ENCODE results near the gene SERTAD2.
A peak's percentile ranks its signal among the peaks of the same experiment; 100 is the strongest.

Gene SERTAD2

DNA sequence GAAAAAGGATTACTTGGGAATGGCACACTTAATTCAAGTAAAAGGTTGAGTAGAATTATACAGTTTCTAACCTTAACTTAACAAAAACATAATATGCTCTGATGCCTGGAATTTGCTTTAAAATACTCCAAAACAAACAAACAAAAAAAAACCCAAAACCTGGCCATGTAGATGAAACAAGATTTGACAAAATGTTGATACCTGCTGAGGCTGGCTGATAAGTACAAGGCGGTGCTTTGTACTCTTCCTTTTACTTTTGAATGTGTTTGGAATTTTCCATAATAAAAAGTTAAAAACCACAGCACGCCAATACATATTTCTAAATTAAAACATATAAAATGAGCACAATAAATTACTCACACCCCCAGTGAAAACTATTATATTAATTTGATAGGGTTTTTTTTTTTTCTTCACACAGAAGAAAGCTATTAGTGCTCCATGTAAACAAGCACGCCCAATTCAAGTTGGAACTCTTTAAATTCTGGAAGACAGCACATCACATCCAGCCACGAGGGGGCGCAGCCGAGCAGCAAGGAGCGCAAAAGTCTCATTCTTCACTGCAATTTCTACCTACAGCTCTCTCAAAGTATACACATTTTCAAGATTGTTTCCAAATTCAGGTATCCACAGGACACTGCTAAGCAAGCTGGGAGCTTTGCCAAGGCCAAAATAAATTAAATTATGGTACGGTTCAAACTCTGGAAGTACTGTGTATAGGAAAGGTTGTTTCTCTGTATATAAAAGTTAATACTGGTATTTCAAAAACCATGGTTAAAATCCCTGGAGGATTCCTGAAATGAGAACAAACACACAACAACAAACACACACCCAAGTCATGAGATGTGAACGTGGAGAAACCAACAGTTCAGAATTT is 7.5 kb downstream of the SERTAD2 start:
- peak; percentile 51 for DNase-seq

DNA sequence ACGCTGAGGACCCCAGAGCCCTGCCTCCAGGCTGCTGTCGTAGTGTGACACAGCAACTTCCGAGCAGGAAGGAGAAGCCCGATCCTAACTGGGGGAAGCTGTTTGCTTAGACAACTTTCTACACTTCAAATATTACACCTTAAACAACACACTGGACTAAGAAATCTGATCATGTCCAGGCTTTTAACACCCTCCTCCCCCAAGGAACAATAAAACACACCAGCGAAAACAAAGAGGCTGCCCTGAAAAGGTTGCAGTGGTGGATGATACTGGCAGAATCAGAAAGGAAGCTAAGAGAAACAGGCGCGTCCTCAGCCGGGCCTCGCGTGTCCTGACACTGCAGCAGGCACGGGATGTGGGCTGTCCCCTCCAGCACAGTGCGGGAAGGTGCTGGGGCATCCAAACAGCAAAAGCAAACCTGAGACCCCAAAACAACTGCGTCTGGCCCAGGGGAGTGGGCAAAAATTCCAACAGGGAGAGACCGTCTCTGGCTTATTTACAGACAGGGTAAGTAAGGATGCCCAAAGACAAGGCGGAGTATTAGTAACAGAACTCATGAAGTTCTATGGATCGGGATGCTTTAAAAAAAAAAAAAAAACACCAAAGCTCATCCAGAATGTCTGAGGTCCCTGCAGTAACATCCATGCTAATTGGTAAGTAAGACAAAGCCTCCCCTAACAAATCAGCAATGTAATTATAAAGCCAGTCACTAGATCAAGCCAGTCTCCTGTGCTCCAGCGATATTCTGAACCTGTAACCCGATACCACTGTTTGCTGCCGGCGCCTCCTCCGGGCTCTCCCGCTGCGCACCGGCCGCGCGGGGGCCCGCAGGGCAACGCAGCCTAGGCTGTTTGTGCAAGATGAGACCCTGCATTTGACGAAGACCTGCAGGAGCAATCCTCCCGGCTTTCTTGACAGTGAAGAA is 9.0 kb downstream of the SERTAD2 start:
- DNase-seq, result peak; percentile 84

DNA sequence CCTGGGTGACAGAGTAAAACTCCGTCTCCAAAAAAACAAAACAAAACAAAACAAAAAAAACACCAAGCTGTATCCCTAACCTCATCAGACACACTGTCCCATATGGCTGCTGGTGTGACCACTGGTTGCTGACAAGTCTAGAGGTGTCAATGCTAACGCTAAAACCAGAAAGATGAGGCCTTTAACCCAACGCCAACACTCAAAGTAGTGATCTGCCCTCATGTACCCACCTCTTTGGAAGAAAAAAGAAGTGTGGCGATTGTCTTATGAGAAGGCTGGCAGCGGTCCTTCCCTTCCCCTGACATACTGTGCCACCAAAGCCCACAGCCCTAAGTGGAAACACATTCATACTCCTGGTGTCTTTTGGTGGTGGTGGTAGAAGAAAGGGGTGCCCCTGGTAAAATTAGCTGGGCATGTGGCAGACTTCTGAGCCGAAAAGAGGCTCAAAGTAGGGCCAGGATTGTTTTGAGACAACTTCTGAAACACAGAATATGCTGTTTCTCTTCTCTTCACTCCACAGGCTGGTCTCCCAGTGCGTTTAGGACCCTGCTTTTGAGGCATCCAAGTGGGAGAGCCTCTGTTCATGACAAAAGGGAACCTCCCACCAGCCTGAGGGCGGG is 9.8 kb downstream of the SERTAD2 start:
- DNase-seq, result no peak

DNA sequence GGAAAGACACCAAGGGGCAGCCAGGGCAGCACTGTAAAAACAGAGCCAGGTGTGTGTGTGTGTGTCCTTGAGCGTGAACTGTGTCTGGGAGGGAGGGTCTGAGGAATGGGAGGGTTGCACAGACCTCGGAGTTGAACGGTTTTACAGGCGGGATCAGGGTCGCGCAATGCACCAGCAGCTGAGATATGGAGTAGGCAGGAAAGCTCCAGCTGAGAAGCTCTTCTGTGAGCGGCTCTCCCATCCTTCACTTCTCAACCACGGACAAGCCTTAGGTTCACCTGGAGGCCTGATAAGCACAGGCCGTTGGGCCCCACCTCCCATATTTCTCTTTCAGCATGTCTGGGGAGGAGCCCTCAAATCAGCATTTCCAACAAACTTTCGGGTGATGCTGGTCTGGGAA is 12.1 kb downstream of the SERTAD2 start:
- no peak for DNase-seq

DNA sequence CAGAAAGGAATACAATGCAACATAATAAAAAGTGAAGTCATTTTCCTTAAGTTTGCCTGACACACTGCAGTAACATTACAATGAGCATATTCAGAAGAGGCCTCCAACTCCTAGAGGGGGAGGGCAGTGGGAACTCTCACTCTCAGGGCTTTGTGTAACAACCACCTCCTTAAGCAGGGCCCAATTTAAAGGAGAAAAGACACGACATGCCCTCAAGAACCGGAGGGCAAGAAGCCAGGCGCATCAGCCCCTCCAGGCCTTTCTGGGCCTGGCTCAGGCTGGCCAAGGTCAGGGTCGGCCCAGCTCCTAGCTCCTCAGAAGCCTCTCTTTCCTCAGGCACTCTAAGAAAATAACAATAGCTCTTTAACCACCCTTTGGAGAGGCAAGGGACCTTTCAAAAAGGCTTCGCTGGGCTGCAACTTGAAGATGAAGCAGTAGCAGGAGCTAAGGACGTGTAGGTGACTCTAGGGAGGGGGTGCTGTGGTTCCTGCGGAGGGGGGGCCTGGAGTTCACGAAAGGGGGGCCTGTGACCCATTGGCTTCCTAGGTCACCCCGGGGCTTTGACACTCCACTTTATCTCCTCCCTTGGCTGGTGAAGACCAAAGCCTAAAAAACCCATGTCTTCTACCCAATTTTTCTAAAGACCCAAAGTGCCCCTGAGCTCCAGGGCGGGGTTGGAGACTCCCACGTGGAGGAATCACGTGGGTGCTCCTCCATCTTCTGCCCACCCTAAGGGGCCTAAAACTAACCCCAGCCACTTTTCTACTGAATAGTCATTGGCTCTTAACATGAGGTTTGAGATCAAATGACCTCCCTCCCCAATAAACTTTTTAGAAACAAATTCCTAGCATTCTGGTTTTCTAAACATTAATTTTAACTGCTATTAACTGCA is 13.3 kb downstream of the SERTAD2 start:
- no peak for DNase-seq

DNA sequence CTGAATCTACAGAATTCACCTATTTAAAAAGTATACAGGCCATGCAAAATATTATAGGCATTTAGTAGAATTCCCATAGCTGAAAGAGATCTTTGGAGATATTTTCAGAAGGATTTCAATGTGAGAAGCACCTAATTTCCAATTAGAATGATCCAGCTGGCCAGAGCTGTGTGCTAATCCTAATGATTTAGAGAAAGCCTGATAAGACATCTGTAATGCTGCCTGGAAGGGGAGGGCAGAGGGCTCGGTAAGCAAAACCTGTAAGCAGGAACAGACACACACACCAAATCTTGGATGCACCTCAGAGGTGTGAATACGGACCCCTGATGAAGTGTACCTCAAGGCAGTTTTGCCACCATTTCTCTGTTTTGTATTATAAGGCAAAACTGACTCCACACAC is 14.0 kb downstream of the SERTAD2 start:
- no peak for DNase-seq

GRCh38 chr2:64638502-64639120 is 15.1 kb downstream of the SERTAD2 start:
- no peak for DNase-seq

GRCh38 chr2:64637931-64638330 is 15.8 kb downstream of the SERTAD2 start:
- DNase-seq, result no peak

- no peak for DNase-seq
These were observed 16.6 kb downstream of the SERTAD2 start for GRCh38 chr2:64637000-64637635.

DNA sequence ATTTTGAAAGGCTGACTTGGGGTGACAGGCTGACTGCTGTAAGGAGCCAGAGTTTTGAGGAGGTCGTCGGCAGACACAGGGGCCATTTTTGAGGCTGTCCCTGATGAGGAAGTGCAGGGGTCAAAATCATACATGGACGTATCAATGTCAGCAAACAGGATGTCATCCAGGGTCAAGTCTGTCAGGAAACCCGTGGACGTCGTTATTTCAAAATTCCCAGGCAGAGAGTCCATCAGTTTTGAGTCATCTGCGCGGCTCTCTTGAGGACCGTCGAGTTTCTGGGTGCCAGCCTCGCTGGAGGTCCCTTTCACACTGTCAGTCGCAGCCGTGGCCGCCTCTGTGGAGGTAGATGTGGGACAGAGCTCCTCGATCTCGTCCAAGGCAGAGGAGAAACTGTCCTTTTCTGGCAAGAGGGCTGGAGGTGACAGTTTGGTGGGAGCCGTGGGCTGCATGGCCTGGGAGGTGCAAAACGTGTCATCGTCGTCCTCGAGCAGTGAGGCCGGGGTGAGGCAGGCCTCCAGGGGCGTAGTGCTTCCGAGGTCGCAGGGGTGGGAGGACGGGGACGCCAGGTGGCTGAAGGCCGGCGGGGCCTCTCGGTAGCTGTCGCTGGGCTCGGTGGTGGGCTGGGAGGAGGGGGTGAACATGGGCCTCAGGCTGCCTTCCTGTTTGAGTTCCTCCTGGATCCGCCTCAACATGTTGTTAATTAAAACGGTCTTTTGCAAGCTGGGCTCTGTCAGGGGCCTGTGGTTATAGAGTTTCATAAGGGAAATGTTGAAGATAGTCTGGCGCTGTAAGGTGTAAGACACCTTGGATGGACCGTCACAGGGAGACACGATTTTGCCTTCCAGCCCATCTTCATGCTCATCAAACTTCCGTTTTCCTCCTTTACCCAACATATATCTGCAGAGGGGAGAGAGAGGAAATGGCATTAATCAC is 17.5 kb downstream of the SERTAD2 start:
- DNase-seq, result no peak

DNA sequence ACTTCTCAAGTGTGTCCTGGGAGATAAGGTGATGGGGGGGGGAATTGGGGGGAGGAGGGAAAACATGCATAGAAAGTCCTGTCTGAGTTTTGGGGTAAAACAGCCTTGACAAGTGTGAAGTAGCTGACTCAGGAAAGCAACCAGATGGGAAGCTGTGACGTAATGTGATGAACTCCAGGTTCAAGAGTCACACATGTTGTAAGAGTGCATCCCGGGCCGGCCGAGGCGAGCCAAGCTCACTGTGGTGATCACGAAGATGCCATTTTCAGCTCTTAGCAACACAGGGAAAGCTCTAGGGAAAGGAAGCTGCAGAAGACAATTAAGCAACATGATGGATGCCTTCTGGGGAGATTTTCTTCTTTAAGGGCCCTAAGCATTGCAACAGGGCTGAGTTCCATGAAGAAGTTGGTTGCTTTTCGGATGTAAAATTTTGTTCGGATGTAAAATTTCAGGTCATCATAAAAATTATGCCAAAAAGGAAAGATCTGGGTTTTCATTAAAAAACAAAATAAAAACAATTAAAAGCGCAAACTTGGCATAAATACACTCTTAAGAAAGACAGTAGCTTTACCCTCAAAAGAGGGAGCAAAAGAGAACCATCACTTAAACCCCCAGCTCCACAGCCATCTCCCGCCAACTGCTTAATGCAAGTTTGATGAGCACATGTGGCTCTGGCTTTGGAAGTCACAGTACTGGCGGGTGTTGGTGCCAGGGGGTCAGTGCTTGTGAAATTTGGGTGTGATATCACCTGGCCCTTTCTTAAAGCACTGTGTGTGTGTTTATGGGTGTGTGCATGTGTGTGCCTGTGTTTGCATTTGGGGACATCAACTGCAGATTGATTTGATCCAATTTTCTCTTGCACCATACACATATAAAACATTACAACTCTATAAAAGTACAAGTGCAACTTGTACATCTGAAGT is 19.1 kb downstream of the SERTAD2 start:
- no peak for DNase-seq

DNA sequence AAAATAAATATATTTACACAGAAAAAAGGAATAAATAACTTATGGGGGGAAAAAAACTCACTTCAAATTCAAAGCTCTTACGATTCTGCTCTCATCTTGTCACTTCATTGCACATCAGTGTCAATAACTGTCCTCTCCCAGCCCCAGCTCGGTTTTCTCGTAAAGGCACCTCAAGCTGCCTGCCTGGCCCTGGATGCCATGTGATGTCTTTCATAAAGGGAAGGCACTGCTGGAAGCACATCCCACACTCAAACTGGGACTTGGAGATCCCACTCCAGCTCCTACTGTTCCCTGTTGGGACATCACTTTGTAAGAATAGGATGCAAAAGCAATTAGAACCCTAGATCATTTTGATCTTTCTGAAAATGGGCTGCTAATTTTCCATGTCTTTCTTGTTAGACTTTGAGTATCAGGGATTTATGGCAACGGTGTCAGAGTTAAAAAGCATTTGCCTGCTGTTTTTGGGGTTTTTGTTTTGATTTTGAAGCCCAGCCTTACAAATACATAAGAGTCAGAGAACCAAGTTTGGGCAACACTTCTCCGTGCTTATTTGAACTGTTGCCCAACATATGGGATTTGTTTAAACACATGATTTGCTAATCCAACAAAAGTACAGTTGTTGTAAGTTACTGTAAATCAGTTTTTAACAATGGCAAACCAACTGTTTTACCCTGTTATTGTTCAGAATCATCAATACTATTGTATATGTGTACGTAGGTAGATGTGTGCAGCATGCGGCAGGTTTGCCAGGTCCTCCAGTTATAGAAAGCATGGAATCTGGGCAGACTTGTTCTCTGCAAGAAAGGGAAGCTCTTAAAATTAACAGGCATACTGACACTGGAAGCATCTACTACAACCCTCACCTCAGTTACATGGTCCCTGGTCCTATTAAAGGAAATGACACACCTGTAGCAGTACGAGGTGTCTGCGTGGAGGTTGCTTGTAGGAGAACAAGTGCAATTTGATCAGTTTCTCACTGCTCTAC is 20.6 kb downstream of the SERTAD2 start:
- no peak for DNase-seq

DNA sequence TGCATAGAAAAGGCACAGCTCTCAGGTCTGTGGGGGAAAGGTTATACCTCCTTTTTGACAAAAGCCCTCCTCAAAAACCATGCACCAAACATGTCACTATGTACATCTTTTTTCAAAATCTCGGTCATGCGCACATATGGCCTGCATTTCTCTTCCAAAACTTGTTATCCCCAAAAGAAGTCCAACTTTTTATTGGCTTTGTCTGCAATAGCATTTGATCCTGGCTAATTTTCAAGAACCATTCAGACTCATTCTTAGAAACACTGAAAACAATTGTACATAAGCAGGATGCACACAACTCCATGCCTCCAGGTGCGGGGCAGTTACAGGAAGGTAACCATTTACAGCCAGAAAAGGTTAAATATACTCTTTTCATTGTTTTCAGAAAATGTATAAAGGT is 21.9 kb downstream of the SERTAD2 start:
- DNase-seq, result no peak

DNA sequence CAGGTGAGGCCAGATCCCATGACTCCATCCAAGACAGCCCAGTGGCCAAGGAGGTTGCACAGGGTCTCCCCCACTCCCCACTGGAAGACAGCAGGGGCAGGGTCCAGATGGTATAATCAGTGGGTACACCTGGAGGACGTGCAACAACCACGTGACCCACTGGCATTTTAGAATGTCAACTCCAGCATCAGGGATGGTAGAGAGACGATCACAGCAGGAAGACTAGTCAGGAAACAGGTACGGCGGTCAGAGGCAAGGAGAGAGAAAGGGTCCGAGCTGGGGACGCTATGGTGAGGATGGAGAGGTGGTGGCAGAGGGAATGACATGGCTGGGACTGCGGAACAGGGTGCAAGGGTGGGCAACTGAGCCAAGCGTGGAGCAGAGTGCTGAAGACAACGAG is 23.0 kb downstream of the SERTAD2 start:
- DNase-seq, result no peak

GRCh38 chr2:64629875-64630274 is 23.8 kb downstream of the SERTAD2 start:
- DNase-seq, result no peak

DNA sequence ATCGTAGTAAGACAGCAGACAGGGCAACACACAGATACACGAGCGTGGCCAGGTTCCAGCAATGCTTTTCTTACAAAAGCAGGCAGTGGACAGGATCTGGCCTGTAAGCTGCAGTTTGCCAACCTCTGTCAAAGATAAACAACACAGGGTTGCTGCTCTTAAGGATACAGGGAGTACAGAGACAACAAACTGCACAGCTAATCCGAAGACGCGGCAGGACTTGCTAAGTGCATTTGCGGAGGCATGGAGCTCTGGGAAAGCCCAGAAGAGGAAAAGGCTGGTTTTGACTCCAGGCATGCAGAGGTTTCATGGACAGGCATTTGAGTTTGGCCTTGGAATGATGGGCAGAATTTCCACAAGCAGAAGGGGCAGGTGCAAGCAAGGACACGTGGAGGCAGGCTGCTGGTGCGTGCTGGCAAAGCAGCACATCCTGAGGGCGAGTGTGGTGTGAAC is 24.4 kb downstream of the SERTAD2 start:
- DNase-seq, result no peak
